ENCODE measurements around the gene PIK3C3.
A peak's percentile ranks its signal among the peaks of the same experiment; 100 is the strongest.

Gene PIK3C3

GRCh38 chr18:41954827-41955613 lies at the start of gene PIK3C3:
TSS of gene PIK3C3 (plus strand) at chr18:41955234. CDS start at chr18:41955292, 58 bp downstream.
- peak; percentile 95 for DNase-seq (ENCODE audit: low read depth)

GRCh38 chr18:41905786-41906527 lies 49.1 kb upstream of the PIK3C3 start:
- DNase-seq (ENCODE audit: low read depth) = no peak

- DNase-seq (ENCODE audit: low read depth) = no peak
These were observed 48.4 kb upstream of the PIK3C3 start for GRCh38 chr18:41906528-41907146.

DNA sequence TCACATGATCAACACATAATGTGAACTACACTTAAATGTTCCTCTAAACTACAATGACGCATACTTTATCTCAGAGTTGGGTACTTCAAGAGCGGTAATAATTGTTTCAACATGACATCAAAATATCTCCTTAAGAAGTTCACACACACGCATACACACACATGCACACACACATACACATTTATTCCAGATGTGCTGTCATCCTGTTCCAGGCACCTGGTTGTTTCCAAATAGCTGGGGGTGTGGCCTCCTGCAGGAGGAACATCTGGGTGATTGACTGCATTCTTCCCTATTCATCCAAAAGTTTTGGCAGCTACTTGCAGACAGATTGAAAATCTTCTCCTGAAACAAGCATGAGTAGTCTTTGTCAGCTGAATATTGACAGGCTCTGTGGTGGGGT lies 37.9 kb upstream of the PIK3C3 start:
- no peak for DNase-seq (ENCODE audit: low read depth)

- DNase-seq (ENCODE audit: low read depth) = no peak
These were observed 33.3 kb upstream of the PIK3C3 start for GRCh38 chr18:41921770-41922169.

DNA sequence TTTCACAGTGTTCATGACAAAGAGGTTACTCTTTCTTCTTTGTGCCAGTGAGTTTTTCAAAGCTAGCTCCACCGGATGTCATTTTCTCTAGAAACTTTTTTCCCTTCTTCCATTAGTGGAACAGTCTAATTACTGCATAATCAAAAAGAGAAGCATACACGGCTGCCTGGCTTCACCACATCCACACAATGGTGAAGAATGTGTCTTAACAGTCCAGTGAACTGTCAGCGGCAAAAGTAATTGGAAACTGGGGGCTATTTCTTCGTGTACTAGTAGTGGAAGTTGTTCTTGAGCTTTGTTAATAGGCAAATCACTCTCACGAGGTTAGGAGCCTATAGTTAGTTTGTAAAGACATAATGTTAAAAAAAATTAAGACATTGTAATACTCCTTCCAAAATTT lies 32.9 kb upstream of the PIK3C3 start:
- DNase-seq (ENCODE audit: low read depth) = no peak

- no peak for DNase-seq (ENCODE audit: low read depth)
These were observed 32.2 kb upstream of the PIK3C3 start for GRCh38 chr18:41922841-41923240.

DNA sequence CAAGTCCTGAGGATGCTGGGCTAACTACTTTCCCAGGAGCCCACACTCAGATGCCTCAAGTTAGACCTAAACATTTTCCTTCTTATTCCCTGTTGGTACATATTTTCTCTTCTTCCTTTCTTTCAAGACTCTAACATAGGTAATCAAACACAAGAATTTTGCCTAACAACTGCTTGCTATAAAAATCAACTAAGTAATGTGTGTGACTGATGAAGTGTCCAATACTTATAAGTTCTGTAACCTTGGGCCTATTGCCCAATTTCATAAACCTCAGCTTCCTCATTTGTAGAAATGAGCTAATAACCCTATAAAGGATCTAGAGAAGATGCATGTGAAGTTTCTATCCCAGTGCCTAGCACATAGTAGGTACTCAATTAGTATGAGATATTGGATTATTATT lies 31.6 kb upstream of the PIK3C3 start:
- DNase-seq (ENCODE audit: low read depth) = no peak

DNA sequence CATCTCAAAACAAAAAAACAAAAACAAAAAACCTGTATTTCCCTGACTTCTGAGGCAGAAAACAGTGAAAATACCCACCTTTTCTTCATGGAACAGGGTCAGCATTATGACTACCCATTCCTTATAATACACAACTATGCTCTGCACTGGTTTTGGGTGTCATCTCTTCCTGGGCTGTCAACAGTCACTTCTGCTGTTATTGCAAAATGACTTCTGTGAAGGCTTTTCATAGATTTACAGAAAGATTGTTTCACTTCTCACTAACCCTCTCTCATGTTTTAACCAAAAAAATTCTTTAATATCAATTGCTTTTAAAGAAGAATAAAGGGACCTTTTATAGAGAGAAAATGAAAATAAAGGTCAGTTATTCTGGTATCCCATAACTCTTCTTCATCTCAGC lies 26.5 kb upstream of the PIK3C3 start:
- DNase-seq (ENCODE audit: low read depth) = no peak

DNA sequence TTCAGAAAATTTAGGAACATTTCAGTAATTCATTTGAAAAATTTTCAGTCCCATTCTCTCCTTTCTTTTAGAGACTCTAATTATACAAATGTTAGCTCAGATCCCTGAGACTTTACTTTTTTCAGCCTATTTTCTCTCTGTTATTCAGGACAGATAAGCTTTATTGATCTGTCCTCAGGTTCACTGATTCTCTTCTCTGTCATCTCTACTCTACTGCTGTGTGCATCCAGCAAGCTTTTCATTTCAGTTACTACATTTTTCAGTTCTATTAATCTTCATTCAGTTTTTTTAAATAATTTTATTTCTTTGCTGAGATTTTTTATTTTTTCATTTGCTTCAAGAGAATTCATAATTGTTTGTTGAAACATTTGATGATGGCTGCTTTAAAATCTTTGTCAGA lies 22.1 kb upstream of the PIK3C3 start:
- no peak for DNase-seq (ENCODE audit: low read depth)

- DNase-seq (ENCODE audit: low read depth) = no peak
These were observed 21.3 kb upstream of the PIK3C3 start for GRCh38 chr18:41933778-41934177.

GRCh38 chr18:41936471-41937134 lies 18.4 kb upstream of the PIK3C3 start:
- no peak for DNase-seq (ENCODE audit: low read depth)

GRCh38 chr18:41938445-41938844 lies 16.6 kb upstream of the PIK3C3 start:
- DNase-seq (ENCODE audit: low read depth) = no peak

GRCh38 chr18:41939326-41939725 lies 15.7 kb upstream of the PIK3C3 start:
- DNase-seq (ENCODE audit: low read depth) = no peak

GRCh38 chr18:41940506-41941215 lies 14.4 kb upstream of the PIK3C3 start:
- no peak for DNase-seq (ENCODE audit: low read depth)

DNA sequence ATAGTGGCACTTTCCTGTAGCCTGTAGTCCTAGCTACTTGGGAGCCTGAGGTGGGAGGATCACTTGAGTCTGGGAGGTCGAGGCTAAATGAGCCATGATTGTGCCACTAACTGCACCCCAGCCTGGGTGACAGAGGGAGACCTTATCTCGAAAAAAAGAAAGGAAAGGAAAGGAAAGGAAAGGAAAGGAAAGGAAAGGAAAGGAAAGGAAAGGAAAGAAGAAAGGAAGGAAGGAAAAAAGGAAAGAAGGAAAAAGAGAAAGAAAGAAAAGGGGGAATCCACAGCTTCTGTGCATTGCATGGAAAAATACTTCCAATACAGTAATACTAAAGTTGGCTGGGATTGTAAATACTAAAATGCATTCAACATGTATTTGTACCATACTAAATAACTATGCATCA lies 12.8 kb upstream of the PIK3C3 start:
- DNase-seq (ENCODE audit: low read depth) = no peak

DNA sequence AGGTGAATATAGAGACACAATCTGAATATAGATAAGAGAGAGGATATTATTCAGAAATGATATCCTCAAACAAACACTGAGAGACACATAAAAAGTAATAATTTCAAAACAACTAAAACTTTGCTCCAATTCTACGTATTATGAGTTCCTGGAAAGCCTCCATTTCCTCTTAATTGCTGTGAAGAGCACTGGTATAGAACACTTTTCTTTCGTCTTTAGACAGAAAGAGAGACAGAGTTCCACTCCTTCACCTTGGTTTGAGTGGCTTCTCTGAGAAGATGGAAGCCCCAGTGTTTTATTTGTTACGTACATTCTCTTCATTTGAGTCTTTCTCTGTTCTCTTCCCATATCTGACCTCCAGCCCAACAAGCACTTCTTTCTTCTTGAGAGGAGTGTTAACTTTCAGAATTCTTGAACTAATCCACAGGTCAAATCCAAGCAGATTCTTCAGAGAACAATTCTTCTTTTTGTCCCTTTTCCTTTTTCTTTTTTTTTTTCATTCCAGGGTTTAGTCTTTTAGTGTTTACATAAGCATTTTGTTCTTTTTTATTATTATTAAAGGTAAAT lies 6.4 kb upstream of the PIK3C3 start:
- DNase-seq (ENCODE audit: low read depth) = no peak

GRCh38 chr18:41949206-41949920 lies 5.7 kb upstream of the PIK3C3 start:
- DNase-seq (ENCODE audit: low read depth) = no peak

DNA sequence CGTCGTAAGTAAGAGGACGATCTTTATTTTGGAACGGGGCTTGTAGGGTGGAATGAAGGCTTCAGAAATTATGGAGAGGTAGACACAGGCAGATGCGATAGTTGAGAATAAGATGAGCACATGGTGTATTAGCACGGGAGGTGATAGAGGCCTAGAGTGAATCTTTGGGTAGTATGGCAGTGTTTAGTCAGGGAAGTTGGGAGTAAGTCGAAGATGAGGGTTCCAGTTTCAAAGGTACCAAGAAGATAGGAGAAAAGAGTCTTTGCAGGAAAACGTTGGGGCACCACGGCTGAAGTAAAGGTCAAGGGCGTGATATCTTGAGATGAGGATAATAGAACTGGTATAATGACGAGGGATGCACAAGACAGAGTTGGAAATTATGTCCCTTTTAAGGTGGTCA lies 654 bp downstream of the PIK3C3 start:
- DNase-seq (ENCODE audit: low read depth) = no peak

DNA sequence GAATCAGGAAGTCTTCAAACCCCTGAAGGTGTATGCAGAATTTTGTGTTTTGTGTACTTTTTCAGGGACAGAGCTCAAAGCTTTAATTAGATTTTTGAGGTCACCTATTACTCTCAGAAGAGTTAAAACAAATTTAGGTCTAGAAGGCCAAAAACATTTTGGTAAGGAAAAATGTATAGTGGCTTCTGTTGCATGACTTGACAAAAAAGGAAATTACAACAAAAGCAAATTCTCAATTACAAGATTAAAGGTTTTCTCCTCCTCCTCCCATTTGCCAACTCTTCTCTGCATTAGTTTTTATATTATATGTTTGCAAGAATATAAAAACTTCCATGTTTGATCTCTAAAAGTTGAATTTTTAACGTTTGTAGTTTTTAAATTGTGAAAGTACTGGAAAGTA lies 4.0 kb downstream of the PIK3C3 start:
- no peak for DNase-seq (ENCODE audit: low read depth)
